HUES6 (cell line): ENCODE data around the gene ENPP6.

Experiments used
- H3K27ac ChIP-seq: 2 replicates; pipeline ENCODE4 v1.7.0; 2013; ENCODE audit warnings: low read depth, mild to moderate bottlenecking, low read length, inconsistent platforms
- H3K27me3 ChIP-seq: 2 replicates; pipeline ENCODE4 v1.6.1; 2013; ENCODE audit warnings: low read length; ENCODE audit not compliant: control insufficient read depth, insufficient read depth
- H3K36me3 ChIP-seq: 2 replicates; pipeline ENCODE4 v1.6.1; 2013; ENCODE audit warnings: low read length; ENCODE audit not compliant: control insufficient read depth, insufficient read depth
- H3K4me1 ChIP-seq: 2 replicates; pipeline ENCODE4 v1.6.1; 2013; ENCODE audit warnings: low read length; ENCODE audit not compliant: control insufficient read depth, insufficient read depth
- H3K4me3 ChIP-seq: 2 replicates; pipeline ENCODE4 v1.5.1; 2013; ENCODE audit warnings: low read depth, low read length
- H3K9ac ChIP-seq: one replicate; pipeline ENCODE4 v1.6.1; 2013; ENCODE audit warnings: mild to moderate bottlenecking, low read length
- H3K9me3 ChIP-seq: 2 replicates; pipeline ENCODE4 v1.6.1; 2013; ENCODE audit warnings: low read depth, low read length; ENCODE audit not compliant: control insufficient read depth, insufficient read depth

Gene ENPP6

DNA sequence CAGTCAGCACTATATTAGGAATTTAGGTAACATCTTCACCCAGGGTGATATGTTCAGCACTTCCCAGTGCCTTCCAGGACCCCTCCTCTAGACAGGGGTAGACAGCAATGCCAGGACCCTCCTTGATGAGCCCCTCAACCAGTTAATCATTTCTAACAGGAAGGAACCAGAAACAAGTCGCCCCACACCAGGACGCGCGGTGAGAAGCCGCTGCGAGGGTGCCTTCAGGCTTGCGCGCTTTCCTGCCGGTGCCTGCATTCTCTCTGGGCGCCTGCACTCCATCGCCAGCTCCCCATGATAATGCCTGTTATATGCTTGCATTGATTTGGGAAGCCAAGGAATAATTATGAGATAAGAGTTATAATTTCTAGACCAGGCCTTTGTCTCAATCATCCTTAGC is 116.0 kb downstream of the ENPP6 start:
- Histone ChIP-seq H3K36me3 (no peaks in the 10 kb centered on the region), H3K9ac (no peak overlapping the region), H3K4me1 (no peaks in the 10 kb centered on the region), H3K9me3 (no peaks in the 10 kb centered on the region), H3K4me3 (no peak overlapping the region), H3K27ac (no peak overlapping the region), H3K27me3 (no peaks in the 10 kb centered on the region)

DNA sequence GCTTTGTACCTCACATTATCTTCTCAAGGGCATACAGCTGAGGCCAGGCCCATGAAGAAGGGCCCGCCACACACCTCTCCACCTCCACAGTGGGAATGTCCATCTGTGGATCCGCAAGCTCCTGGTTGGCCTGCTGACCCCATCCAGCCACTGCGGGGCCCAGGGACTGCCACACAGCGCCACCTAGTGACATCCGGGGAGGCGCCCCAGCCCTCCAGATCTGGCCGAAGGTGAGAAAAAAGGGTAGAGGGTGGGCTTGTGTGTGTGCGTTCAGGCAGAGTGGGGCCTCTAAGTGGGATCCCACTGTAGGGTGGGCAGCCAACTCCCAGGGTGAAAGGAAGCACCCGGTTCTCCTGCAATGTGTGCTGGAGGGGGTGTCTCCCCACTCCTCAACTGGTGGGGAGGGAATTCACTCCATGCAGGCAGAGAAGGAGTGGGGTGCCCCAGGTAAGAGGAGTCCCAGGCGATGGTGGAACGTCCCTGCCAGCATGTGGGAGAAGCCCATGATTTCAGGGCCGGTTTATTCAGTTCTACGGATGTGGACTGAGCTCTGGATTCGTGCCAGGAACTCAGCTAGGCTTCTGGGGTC is 117.3 kb downstream of the ENPP6 start:
- no peak overlapping the region for H3K27ac ChIP-seq
- H3K4me1 ChIP-seq, result no peaks in the 10 kb centered on the region
- no peaks in the 10 kb centered on the region for H3K9me3 ChIP-seq
- H3K36me3 ChIP-seq, result no peaks in the 10 kb centered on the region
- no peak overlapping the region for H3K9ac ChIP-seq
- H3K4me3 ChIP-seq, result no peak overlapping the region
- H3K27me3 ChIP-seq, result no peaks in the 10 kb centered on the region

DNA sequence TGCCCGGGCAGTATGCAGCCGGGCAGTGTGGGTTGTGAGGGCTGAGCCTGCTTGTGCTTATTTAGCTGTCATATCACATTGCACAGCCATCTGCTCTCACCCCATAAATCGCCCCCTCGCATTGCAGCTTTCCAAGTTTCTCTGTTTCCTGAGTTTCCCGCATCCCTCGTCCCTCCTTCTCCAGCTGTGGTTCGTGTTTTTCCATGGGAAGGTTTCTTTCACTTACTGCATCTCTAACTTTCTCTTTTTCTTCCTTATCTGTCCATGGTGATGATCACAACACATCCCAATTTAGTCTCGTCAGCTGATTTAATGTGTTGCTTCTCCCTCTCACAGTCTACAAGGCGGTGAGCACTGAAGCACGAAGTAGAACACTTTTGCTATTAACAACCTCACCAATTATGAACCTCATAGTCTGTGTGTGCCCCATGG is 118.1 kb downstream of the ENPP6 start:
- Histone ChIP-seq H3K4me3 (no peak overlapping the region), H3K9ac (no peak overlapping the region), H3K4me1 (no peaks in the 10 kb centered on the region), H3K36me3 (no peaks in the 10 kb centered on the region), H3K27ac (no peak overlapping the region), H3K27me3 (no peaks in the 10 kb centered on the region), H3K9me3 (no peaks in the 10 kb centered on the region)

DNA sequence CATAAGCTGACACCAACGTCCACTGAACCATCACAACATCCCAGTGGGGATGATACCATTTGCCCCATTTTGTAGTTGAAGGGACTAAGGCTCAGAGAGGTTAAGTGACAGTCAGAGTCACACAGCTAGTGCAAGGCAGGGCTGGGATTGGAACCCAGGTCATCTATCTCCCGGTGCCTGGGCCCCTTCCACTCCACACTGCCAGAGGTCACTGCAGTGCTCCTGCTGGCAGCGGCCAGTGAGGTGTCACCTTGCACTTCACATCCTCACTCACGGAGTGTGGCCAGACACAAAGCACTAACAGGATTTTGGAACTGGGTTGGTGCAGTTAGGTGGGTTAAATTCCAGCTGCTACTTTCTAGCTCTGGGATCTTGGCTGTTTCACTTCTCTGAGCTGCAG is 118.7 kb downstream of the ENPP6 start:
- Histone ChIP-seq H3K9me3 (no peaks in the 10 kb centered on the region), H3K4me1 (no peaks in the 10 kb centered on the region), H3K9ac (no peak overlapping the region), H3K27ac (no peak overlapping the region), H3K36me3 (no peaks in the 10 kb centered on the region), H3K27me3 (no peaks in the 10 kb centered on the region), H3K4me3 (no peak overlapping the region)

DNA sequence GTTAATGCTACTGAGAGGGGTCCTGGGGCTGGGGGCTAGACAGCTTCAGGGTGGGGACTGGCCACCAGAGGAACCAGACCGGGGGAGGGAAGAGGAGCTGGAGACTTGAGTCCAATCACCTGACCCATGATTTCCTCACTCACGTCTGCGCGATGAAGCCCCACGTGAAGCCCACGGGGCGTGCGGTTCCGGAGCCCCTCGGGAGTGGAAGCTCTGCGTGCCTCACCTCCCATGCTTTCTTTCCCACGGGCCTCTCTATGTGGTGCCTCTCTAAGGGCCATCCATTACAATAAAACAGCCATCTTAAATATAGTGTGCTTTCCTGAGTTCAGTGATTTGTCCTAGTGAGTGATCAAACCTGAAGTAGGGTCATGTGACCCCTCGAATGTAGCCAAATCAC is 119.9 kb downstream of the ENPP6 start:
- H3K9ac ChIP-seq, result no peak overlapping the region
- H3K36me3 ChIP-seq, result no peaks in the 10 kb centered on the region
- no peaks in the 10 kb centered on the region for H3K4me1 ChIP-seq
- no peak overlapping the region for H3K4me3 ChIP-seq
- no peaks in the 10 kb centered on the region for H3K9me3 ChIP-seq
- H3K27ac ChIP-seq, result no peak overlapping the region
- H3K27me3 ChIP-seq, result no peaks in the 10 kb centered on the region

DNA sequence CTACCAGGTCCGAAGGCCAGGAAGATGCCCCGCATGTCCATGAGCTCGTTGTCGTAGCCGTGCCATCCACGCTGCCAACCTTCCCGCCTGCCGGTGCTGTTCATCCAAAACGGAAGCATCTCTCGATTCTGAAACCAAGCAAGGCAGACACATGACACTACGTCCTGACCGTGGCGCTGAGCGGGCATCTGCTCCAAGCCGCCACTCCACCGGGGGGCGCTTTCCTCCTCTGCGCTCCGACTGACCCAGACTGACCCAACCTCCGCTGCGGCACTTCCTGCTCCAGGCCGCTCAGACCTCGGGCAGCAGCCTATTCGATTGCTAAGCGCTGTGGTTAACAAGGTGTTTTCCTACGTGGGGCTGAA is 120.5 kb downstream of the ENPP6 start:
- Histone ChIP-seq H3K9me3 (no peaks in the 10 kb centered on the region), H3K27ac (no peak overlapping the region), H3K4me1 (no peaks in the 10 kb centered on the region), H3K9ac (no peak overlapping the region), H3K4me3 (no peak overlapping the region; the same call in 1 of the 2 replicates), H3K36me3 (no peaks in the 10 kb centered on the region), H3K27me3 (no peaks in the 10 kb centered on the region)

DNA sequence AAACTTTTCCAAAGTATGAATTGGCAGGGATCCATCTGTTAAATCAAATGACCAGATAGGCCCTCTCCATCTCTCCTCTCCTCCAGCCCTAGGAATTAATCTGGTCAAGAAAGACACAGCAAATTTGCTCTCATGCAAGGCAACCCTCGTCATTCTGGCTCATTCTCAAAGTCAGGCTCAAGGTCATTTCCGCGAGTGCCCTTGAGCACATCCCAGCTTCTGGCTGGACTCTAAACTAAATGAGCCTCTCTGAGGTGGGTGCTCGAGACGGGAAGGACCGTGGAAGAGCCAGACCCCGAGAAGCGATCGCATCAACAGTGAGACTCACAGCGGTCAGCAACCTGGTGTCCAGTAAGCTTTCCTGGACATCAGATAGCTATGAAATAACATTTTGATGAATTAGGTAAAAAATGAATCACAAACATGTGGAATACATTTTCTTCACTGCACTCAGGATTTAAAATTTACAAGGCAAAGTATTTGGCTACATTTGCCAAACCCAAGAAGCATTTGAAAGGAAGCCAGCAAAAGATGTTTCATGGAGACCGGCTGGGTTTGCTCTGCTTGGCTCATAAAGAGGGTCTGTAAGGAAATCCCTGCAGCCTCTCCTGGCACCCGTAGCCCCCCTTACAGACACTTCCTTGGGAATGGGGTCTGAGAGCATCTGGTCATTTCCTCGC is 121.0 kb downstream of the ENPP6 start:
- Histone ChIP-seq H3K9me3 (no peaks in the 10 kb centered on the region), H3K4me1 (no peaks in the 10 kb centered on the region), H3K27ac (no peak overlapping the region), H3K36me3 (no peaks in the 10 kb centered on the region), H3K9ac (no peak overlapping the region), H3K4me3 (no peak overlapping the region; the same call in 1 of the 2 replicates), H3K27me3 (no peaks in the 10 kb centered on the region)

DNA sequence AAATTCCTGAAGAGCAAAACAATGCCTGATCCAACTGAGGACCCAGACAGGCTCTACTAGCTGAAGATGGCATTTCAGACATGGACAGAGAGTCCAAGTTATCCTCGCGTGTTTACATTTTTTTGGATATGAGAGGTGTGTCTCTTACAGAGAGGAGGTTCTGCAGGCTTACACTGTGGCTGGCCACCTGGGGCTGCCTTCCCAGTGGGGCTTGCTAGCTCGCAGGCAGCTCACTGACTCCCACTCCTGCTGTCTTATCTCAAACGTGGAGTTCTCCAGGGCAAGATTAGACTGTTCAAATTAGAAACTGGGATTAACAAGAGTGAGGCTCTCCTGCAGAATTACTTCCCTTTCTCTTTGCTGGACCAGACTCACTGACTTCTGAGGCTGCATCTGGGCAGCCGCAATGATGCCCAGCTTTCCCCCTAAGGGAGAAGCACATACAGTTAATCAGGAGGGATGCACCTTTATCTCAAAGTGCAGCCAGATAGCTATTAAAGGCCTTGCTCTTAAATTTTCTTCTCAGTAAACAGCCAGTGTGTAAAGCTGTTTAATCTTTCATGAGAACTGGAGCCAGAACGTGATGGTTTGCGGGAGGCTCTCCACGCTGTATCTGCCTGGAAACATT is 123.0 kb downstream of the ENPP6 start:
- H3K9ac ChIP-seq, result no peak overlapping the region
- H3K4me3 ChIP-seq, result no peak overlapping the region
- no peaks in the 10 kb centered on the region for H3K9me3 ChIP-seq
- no peak overlapping the region for H3K27ac ChIP-seq
- no peaks in the 10 kb centered on the region for H3K4me1 ChIP-seq
- H3K36me3 ChIP-seq, result no peaks in the 10 kb centered on the region
- H3K27me3 ChIP-seq, result no peaks in the 10 kb centered on the region

DNA sequence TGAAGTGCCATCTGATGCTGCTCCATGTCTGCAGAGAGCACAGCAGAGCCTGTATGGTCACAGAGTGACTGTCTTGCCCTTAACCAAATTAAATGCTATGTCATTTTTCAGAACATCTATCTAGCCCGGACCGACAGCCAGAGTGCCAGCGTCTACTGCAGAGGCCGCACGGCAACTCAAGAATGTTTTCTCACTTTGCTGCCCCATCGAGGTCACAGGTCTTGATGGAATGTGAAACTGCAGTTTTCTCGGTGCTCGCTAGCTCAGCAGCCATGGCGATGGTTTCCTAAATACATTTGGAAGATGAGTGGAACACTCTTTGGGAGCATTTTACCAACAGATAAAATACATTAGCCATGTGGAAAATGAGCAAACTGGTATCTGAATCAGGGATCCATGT is 125.7 kb downstream of the ENPP6 start:
- Histone ChIP-seq H3K27ac (no peak overlapping the region), H3K36me3 (no peaks in the 10 kb centered on the region), H3K4me3 (no peak overlapping the region), H3K27me3 (no peaks in the 10 kb centered on the region), H3K4me1 (no peaks in the 10 kb centered on the region), H3K9ac (no peak overlapping the region), H3K9me3 (no peaks in the 10 kb centered on the region)

DNA sequence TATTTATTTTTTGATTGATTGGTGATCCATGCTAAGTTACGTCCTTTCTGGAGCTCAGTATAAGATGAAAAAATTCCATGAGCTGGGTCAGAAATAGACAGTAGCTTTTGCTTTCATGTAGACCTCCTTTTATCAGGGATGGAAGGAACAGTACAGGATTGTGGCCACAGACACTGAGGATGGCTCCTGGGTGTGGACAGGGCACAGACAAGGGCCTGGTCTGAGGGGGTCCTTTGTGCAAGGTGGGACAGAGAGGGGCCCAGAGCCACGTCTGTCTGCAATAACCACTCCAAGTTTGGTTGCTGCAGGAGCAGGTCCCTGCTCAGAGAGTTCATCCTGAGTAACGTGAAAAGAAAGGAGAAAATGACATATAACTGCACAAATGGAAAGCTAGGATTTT is 127.1 kb downstream of the ENPP6 start:
- Histone ChIP-seq H3K27me3 (no peaks in the 10 kb centered on the region), H3K9me3 (no peaks in the 10 kb centered on the region), H3K4me1 (no peaks in the 10 kb centered on the region), H3K27ac (no peak overlapping the region), H3K36me3 (no peaks in the 10 kb centered on the region), H3K4me3 (no peak overlapping the region), H3K9ac (no peak overlapping the region)

DNA sequence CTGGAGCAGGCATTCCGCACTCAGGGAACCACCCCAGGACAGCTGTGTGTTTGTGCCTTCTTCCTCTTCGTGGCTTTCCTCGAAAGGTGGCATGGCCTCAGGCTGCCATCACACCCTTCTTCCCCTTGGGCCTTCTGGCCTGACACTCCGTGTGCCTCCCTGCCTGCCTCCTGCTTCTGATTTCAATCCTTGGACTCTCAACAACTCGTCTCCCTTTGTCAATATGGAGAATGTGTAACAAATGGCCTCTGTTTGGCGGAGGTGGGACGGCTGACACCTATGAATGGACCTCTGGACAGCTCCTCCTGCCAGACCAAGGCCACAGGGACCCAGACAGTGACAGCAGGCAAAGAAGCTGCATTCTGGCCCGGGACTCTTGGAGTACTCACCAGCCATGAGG is 137.0 kb downstream of the ENPP6 start:
- H3K36me3 ChIP-seq, result no peaks in the 10 kb centered on the region
- H3K9me3 ChIP-seq, result peaks cover 8% of the 10 kb centered on the region; the same call in 1 of the 2 replicates
- no peak overlapping the region for H3K9ac ChIP-seq
- H3K4me1 ChIP-seq, result no peaks in the 10 kb centered on the region
- H3K4me3 ChIP-seq, result no peak overlapping the region
- no peak overlapping the region for H3K27ac ChIP-seq
- H3K27me3 ChIP-seq, result no peaks in the 10 kb centered on the region
